ENCODE results near the gene NUP93.
A peak's percentile ranks its signal among the peaks of the same experiment; 100 is the strongest.

NUP93 gene

GRCh38 chr16:56729735-56730662 is at the start of gene NUP93:
Gene NUP93, plus strand, starts transcription at chr16:56730129. Its CDS starts 18,119 bp downstream, at chr16:56748248.
- peak; percentile 82 to 87 for DNase-seq (ENCODE audit: low read depth in 2 of 2)

- peak; percentile 85 to 90 for DNase-seq (ENCODE audit: low read depth in 2 of 2)
Observed at GRCh38 chr16:56681939-56682702, 47.8 kb upstream of the NUP93 start, which contains the start of gene MT1X. Gene MT1X, plus strand, starts transcription at chr16:56682470. Its CDS starts 71 bp downstream, at chr16:56682541.

- no peak for DNase-seq (ENCODE audit: low read depth in 2 of 2)
Observed at GRCh38 chr16:56682703-56683397, 47.1 kb upstream of the NUP93 start.

- no peak for DNase-seq (ENCODE audit: low read depth in 2 of 2)
Observed at GRCh38 chr16:56683424-56684172, 46.3 kb upstream of the NUP93 start.

GRCh38 chr16:56684256-56684925 is 45.5 kb upstream of the NUP93 start:
- no peak for DNase-seq (ENCODE audit: low read depth in 2 of 2)

- DNase-seq (ENCODE audit: low read depth in 2 of 2), result no peak
Observed at GRCh38 chr16:56684926-56685590, 44.9 kb upstream of the NUP93 start.

GRCh38 chr16:56686758-56687157 is 43.2 kb upstream of the NUP93 start:
- no peak for DNase-seq (ENCODE audit: low read depth in 2 of 2)

GRCh38 chr16:56688762-56689161 is 41.2 kb upstream of the NUP93 start:
- no peak for DNase-seq (ENCODE audit: low read depth in 2 of 2)

GRCh38 chr16:56689171-56689570 is 40.8 kb upstream of the NUP93 start:
- no peak for DNase-seq (ENCODE audit: low read depth in 2 of 2)

- no peak for DNase-seq (ENCODE audit: low read depth in 2 of 2)
Observed at GRCh38 chr16:56690420-56691122, 39.4 kb upstream of the NUP93 start.

GRCh38 chr16:56691885-56692284 is 38.0 kb upstream of the NUP93 start:
- no peak for DNase-seq (ENCODE audit: low read depth in 2 of 2)

GRCh38 chr16:56695246-56695645 is 34.7 kb upstream of the NUP93 start:
- no peak for DNase-seq (ENCODE audit: low read depth in 2 of 2)

- DNase-seq (ENCODE audit: low read depth in 2 of 2), result no peak
Observed at GRCh38 chr16:56697456-56698155, 32.3 kb upstream of the NUP93 start.

- DNase-seq (ENCODE audit: low read depth in 2 of 2), result no peak
Observed at GRCh38 chr16:56700195-56700594, 29.7 kb upstream of the NUP93 start.

- DNase-seq (ENCODE audit: low read depth in 2 of 2), result no peak
Observed at GRCh38 chr16:56700631-56701030, 29.3 kb upstream of the NUP93 start.

GRCh38 chr16:56701534-56701933 is 28.4 kb upstream of the NUP93 start:
- DNase-seq (ENCODE audit: low read depth in 2 of 2), result no peak

- DNase-seq (ENCODE audit: low read depth in 2 of 2), result no peak
Observed at GRCh38 chr16:56702836-56703235, 27.1 kb upstream of the NUP93 start.

GRCh38 chr16:56708525-56709442 is 21.1 kb upstream of the NUP93 start:
- DNase-seq (ENCODE audit: low read depth in 2 of 2), result no peak

Data from stimulated activated CD4-positive, alpha-beta T cell treated with anti-CD3 and anti-CD28 coated beads, Interleukin-4, amount 100 ng/mL, for 48 hours (primary cell).